ENCODE results near the gene STKLD1.
A peak's percentile ranks its signal among the peaks of the same experiment; 100 is the strongest.
"Not testable (repeated sequence)": the region's sequence is repeated elsewhere in the genome, so short reads cannot be mapped to it uniquely, and the experiment has no call there.

STKLD1 gene

GRCh38 chr9:133360400-133361393 is 15.5 kb upstream of the STKLD1 start:
- DNase-seq (ENCODE audit: low read depth in 2 of 3, low spot score in 1 of 3) = no peak

DNA sequence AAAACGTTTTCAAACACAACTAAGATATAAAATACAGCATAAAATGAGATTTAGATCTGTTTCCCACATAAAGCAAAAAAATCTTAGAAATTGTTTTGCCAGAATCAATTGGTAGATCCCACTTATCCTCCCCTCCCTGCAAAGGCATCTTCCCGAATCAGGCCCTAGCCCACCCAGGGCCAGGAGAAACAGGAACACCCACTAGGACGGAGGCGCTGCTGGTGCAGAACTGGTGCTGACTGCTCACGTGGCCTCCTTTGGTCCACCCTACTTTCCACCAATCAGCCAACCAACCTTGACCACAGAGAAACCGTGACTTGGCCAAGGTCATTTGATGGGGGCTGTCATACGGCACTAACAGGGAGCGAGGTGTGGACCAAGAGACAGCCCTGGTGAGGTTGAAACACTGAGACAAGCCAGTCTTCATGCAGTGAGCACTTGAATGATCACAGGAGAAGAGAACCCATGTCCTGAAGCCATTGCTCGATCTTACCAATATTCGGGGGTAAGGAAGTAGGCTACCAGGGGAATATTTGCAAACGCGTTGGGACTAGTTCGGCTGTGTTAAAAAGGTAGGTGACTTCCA is 14.6 kb upstream of the STKLD1 start:
- no peak for DNase-seq (ENCODE audit: low read depth in 2 of 3, low spot score in 1 of 3)

DNA sequence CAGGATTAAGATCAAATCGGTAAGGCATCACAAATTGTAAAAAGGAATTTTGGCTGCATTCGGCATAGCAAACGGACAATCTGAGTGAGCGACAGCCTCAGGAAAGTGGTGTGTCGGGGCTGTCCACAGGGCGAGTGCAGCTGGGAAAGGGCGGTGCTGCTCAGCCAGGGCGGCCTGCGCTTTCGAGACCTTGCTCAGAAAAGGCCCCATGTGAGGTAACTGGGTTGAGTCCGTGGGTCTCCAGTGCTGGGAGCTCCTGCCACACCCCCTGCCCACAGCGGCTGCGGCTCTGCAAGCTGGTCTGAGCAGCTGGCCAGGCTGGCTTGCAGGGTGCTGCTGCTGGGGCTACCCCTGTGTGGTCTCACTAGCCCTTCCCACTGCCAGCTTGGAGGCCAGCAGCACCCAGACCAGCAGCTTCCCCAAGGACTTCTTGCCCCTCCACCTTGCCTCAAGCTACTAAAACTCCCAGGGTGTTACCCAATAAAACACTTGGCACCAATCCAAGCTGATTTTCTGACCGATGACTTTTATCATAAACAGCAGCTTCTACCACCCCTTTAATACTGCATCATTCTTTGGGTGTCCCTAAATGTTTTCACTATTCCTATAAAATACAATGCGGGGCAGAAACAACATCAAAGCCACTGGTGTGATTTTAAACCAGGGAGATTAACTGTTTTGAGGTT is 13.7 kb upstream of the STKLD1 start:
- DNase-seq (ENCODE audit: low read depth in 2 of 3, low spot score in 1 of 3) = no peak

GRCh38 chr9:133366435-133366834 is 9.7 kb upstream of the STKLD1 start:
- DNase-seq (ENCODE audit: low read depth in 2 of 3, low spot score in 1 of 3) = no peak

DNA sequence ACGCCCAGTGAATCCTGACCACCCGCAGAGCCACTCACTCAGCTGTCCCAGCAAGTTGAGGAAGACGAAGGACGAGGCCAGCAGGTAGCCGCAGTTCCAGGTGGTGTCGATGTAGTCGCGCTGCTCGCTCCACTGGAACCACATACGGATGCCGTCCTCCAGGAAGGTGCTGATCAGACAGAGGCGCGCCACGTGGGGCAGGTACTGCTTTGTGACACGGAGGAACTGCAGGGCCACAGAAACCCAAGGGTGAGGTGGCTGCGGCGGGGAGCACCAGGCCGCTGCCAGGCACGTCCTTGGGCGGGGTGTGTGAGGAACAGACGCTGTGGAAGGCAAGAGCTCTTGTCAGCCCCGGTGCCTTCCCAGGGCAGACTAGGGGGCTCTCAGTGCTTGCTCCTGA is 8.9 kb upstream of the STKLD1 start:
- DNase-seq (ENCODE audit: low read depth in 2 of 3, low spot score in 1 of 3) = no peak

GRCh38 chr9:133367778-133368177 is 8.4 kb upstream of the STKLD1 start:
- no peak for DNase-seq (ENCODE audit: low read depth in 2 of 3, low spot score in 1 of 3)

- no peak for DNase-seq (ENCODE audit: low read depth in 2 of 3, low spot score in 1 of 3)
Measured at GRCh38 chr9:133368249-133368881, 7.8 kb upstream of the STKLD1 start.

- DNase-seq (ENCODE audit: low read depth in 2 of 3, low spot score in 1 of 3) = no peak
Measured at GRCh38 chr9:133369422-133369821, 6.7 kb upstream of the STKLD1 start.

DNA sequence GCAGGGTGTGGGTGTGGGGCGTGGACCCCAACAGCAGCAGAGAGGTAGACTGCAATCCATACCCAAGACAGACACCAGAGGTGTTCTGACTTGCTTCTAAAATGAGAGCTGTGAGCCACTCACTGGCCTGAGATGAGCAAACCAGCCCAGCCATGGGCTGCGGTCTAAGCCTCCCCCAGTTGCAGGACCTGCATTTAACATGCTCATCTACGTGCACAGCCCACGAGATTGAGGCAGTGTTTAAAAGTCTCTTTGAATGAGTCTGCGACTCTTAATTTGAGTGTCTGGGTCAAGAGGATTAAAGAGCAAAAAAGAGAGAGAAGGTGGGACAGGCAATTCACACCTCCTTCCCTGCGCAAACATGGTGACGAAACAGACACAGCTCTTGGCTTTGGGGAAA is 6.2 kb upstream of the STKLD1 start:
- no peak for DNase-seq (ENCODE audit: low read depth in 2 of 3, low spot score in 1 of 3)

DNA sequence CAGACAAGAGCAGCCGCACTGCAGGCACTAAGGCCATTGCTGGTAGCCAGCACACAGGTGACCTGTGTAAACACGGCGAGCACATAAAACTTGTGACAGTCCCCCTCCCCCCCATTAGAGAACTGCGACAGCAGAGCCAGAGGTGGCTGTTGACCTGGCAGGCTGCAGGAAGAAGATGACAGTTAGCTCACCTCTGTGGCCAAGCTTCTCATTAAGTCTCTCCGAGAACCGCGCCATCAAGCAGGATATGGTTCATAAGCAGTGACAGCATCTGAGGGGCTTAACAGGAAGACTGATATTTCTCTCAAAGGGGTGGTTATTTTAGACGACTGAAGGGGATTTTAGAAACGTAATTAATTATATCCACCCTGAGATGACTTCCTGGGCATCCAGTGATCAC is 5.5 kb upstream of the STKLD1 start:
- DNase-seq (ENCODE audit: low read depth in 2 of 3, low spot score in 1 of 3) = no peak

DNA sequence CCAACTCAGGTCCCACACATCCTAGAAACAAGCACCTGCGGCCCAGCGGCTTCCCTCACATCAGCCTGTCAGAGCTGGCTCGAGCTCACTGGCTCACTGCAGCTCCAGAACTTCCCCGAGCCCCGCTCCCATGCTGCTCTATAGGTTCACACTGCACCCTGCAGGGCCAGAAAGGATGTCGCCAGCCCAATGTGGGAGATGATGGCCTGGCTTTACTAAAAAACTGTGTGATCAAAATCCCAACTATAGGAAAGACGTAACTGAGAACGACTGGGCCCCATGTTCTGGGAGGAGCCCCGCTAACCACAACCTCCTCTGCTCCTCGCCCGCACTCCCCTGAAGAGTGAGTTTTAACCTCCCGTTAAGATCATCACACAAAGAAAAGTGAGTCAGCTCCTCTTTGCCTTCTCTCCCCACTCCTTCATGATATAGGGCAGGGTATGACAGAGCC is 4.9 kb upstream of the STKLD1 start:
- peak; percentile 73 to 83 (median 75) for DNase-seq (ENCODE audit: low read depth in 2 of 3, low spot score in 1 of 3)

DNA sequence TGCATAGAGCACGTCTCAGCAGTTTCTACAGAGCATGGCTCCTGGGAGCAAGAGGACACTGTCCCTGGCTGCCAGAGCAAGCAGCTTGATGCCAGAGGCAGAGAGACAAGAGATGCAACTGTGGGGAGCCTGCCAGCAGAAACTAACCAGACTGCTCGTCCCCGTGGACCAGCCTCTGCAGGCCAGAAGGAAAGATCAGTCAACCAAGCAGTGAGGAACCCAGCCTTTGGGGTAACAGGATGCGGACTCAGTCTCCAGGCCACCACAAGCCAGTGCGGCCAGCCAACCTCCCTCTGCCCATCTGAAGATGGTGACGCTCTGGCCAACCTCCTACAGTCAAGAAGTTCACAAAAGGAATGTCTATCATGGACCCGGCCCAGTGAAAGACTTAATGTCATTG is 4.0 kb upstream of the STKLD1 start:
- no peak for DNase-seq (ENCODE audit: low read depth in 2 of 3, low spot score in 1 of 3)

GRCh38 chr9:133374612-133375115 is 1.5 kb upstream of the STKLD1 start:
- no peak for DNase-seq (ENCODE audit: low read depth in 2 of 3, low spot score in 1 of 3)

DNA sequence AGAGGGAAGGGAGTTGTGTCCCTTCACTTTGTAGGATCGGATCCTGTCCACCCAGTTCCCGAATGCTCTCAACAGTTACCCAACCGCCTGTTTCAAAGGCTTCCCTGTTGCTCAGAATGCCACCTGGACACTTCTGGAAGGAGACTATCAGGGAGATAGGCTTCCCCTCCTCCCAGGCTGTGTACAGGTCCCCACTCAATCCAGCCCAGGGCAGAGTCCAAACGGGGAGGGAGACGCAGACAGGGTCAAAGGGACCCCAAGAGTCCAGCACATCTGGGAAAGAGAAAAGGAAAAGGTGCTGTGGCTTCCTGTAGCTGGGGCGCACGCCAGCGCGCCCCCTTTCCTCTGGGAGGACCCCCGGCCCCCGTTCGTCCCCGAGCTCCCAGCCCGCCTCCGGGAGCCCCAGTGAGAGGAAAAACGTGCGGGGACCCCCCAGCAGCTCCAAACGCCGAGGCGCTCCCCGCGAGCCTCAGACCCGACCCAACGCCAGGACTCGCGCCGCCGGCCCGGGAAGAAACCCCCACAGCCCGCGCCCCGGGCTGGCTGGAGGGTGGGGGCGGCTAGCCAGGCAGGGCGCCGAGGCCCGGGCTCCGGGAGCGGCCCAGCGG is 946 bp upstream of the STKLD1 start:
- DNase-seq (ENCODE audit: low read depth in 2 of 3, low spot score in 1 of 3) = no peak

GRCh38 chr9:133377280-133377679 is 1.1 kb downstream of the STKLD1 start:
- DNase-seq (ENCODE audit: low read depth in 2 of 3, low spot score in 1 of 3) = not testable (repeated sequence)

GRCh38 chr9:133377721-133378216 is 1.6 kb downstream of the STKLD1 start:
- DNase-seq (ENCODE audit: low read depth in 2 of 3, low spot score in 1 of 3) = no peak

- DNase-seq (ENCODE audit: low read depth in 2 of 3, low spot score in 1 of 3) = no peak
Measured at GRCh38 chr9:133378408-133378962, 2.3 kb downstream of the STKLD1 start.

DNA sequence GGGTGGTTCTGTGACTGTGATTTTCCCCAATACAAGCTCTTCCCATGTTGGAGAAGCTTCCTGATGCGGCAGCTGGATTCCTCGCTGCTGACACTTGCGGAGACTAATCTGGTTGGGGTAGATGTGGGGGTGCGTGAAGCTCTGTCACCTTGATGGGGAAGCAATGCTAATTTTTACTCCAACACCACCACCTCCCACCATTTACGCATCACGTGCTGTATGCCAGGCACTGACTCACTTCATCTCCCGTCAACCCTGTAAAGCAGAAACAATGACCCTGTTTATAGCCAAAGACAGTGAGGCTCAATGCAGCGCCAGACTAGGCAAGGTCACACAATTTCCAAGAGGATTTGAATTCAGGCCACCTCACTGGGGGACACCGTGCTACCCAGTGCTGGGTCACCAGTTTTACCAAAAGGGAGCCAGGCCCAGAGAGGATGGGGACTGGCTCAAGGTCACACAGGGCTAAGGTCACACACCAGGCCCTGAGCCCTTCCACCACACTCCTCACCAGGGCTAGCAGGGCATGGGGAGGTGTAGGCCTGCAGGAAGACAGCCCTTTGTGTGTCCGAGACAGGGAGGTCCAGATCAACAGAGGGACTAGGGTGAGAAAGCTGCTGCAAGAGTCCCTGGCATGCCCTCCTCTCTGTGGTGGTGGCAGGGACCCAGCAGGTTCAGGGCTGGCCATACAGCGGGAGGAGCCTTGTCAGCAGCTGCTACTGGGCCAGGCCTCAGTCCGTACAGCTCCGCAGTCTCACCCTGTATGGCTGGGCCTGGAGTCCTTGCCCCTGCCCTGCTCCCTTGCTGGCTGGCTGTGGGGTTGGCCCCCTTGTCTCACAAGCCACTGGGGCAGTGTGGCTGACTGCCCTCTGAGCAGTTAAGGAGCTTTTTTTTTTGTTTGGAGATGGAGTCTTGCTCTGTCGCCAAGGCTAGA is 3.3 kb downstream of the STKLD1 start:
- DNase-seq (ENCODE audit: low read depth in 2 of 3, low spot score in 1 of 3) = no peak

- DNase-seq (ENCODE audit: low read depth in 2 of 3, low spot score in 1 of 3) = no peak
Measured at GRCh38 chr9:133380734-133381133, 4.6 kb downstream of the STKLD1 start.
